Vagina (tissue), 2 donors: ENCODE measurements around the gene PTPRB.

Source experiments
- POLR2A ChIP-seq, 2 donors: fragments of 450-650 bp; IDR thresholded peaks; one replicate each; pipeline ENCODE4 v1.6.1; 2017; ENCODE audit warnings: antibody characterized with exemption in 2 of 2, mild to moderate bottlenecking in 2 of 2, moderate library complexity in 2 of 2
- POLR2AphosphoS5 ChIP-seq, 2 donors: sonication (generic); formaldehyde crosslinking; IDR thresholded peaks; one replicate each; pipeline ENCODE4 v1.9.0; 2017; ENCODE audit warnings: antibody characterized with exemption in 2 of 2, mild to moderate bottlenecking in 2 of 2, low read depth in 1 of 2; ENCODE audit not compliant: insufficient read depth in 1 of 2
- TF ChIP-seq, protein P1 (sequence below), 3 experiments: fragments of 450-650 bp in 2 of 3; fragments of 200-600 bp in 1 of 3; sonication (generic) in 1 of 3; IDR thresholded peaks; one replicate each; pipeline ENCODE4 v1.5.1; 2017 to 2019; ENCODE audit warnings: antibody characterized with exemption in 3 of 3, mild to moderate bottlenecking in 2 of 3, moderate library complexity in 2 of 3

DNA sequence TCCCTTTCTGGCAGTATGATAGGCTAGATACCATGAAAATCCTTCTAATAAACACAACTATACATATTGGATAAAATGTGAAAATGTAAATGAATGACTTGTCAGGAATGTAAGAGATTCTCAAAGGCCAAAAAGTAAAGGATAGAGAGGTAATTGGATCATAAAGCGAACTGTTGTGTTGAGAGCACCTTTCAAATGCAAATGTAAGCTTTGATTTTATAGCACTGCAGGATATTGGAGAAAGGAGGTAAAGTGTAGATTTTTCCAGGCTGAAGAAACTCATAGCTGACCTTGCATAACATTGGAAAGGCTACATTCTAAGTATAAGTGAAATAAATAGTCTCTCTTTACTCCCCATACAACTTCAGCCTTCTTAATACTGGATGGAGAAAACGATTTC is 54.0 kb downstream of the PTPRB start:
- TF ChIP-seq, protein P1, sequence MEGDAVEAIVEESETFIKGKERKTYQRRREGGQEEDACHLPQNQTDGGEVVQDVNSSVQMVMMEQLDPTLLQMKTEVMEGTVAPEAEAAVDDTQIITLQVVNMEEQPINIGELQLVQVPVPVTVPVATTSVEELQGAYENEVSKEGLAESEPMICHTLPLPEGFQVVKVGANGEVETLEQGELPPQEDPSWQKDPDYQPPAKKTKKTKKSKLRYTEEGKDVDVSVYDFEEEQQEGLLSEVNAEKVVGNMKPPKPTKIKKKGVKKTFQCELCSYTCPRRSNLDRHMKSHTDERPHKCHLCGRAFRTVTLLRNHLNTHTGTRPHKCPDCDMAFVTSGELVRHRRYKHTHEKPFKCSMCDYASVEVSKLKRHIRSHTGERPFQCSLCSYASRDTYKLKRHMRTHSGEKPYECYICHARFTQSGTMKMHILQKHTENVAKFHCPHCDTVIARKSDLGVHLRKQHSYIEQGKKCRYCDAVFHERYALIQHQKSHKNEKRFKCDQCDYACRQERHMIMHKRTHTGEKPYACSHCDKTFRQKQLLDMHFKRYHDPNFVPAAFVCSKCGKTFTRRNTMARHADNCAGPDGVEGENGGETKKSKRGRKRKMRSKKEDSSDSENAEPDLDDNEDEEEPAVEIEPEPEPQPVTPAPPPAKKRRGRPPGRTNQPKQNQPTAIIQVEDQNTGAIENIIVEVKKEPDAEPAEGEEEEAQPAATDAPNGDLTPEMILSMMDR (IDR thresholded peaks at IDR 0.05), result no peak
- TF ChIP-seq POLR2AphosphoS5 (IDR thresholded peaks at IDR 0.05; ENCODE audit: insufficient read depth in 1 of 2, low read depth in 1 of 2) (no peak), POLR2A (IDR thresholded peaks at IDR 0.05) (no peak)
